K562 (cell line): Measurements from ENCODE around the gene PICK1. TPM values are rescaled to one million over a fixed set of nuclear protein-coding genes. Genes with fewer than 3 reads are reported as not detected.

ENCODE experiments used
- ARID1B ChIP-seq: fragments of 450-650 bp; IDR thresholded peaks from 2 replicates; pipeline ENCODE4 v1.6.1; 2016; ENCODE audit warnings: antibody characterized with exemption, mild to moderate bottlenecking, inconsistent platforms
- FOXJ3 ChIP-seq: sonication (generic); formaldehyde crosslinking; IDR thresholded peaks from 2 replicates; pipeline ENCODE4 v1.4.0; 2020; ENCODE audit warnings: mild to moderate bottlenecking, missing genetic modification reagents
- GTF2E2 ChIP-seq: fragments of 200-800 bp; sonication (Bioruptor generic); IDR thresholded peaks from 2 replicates; pipeline ENCODE4 v1.6.1; 2016; ENCODE audit warnings: missing genetic modification characterization, missing compliant biosample characterization
- JUN ChIP-seq, 2 experiments: sonication (generic) in 1 of 2; formaldehyde crosslinking in 1 of 2; IDR thresholded peaks; 2 replicates each; pipeline versions ENCODE4 v1.6.1 to v1.8.0; 2012 to 2022; ENCODE audit warnings: borderline replicate concordance in 2 of 2, mild to moderate bottlenecking in 2 of 2, improper control_type of control experiment in 1 of 2, low read depth in 1 of 2, low read length in 1 of 2, missing genetic modification reagents in 1 of 2
- MEF2D ChIP-seq: conservative IDR thresholded peaks from 2 replicates; pipeline ENCODE4 v1.6.1; 2016; ENCODE audit warnings: low read depth, missing genetic modification characterization, missing compliant biosample characterization
- MLX ChIP-seq, 2 experiments: fragments of 450-650 bp in 1 of 2; sonication (generic) in 1 of 2; formaldehyde crosslinking; conservative IDR thresholded peaks; 2 replicates each; pipeline versions ENCODE4 v1.4.0 to v1.8.1; 2020 to 2022; ENCODE audit warnings: mild to moderate bottlenecking in 1 of 2, missing genetic modification reagents in 1 of 2
- PKNOX1 ChIP-seq: fragments of 450-650 bp; IDR thresholded peaks from 2 replicates; pipeline ENCODE4 v1.6.1; 2016
- POLR2G ChIP-seq: fragments of 200-400 bp; formaldehyde crosslinking; IDR thresholded peaks from 2 replicates; pipeline ENCODE4 v1.6.1; 2017; ENCODE audit warnings: low read depth, mild to moderate bottlenecking, antibody characterized with exemption, low read length, moderate library complexity
- RBM34 ChIP-seq: fragments of 200-400 bp; formaldehyde crosslinking; IDR thresholded peaks from 2 replicates; pipeline ENCODE4 v1.6.1; 2018; ENCODE audit warnings: low read length, borderline replicate concordance; ENCODE audit not compliant: insufficient read depth
- ZBTB7A ChIP-seq: IDR thresholded peaks from 2 replicates; pipeline ENCODE4 v1.6.1; 2011; ENCODE audit warnings: low read depth, mild to moderate bottlenecking, low read length, moderate library complexity, borderline replicate concordance; ENCODE audit not compliant: control insufficient read depth
- ZBTB9 ChIP-seq: fragments of 450-650 bp; formaldehyde crosslinking; IDR thresholded peaks from 2 replicates; pipeline ENCODE4 v1.4.0; 2020; ENCODE audit warnings: mild to moderate bottlenecking, moderate library complexity
- ZMIZ1 ChIP-seq, 2 experiments: fragments of 150-350 bp in 1 of 2; IDR thresholded peaks; 2 replicates each; pipeline ENCODE4 v1.6.1; 2012 to 2016; ENCODE audit warnings: low read depth in 2 of 2, low read length in 2 of 2, mild to moderate bottlenecking in 1 of 2, moderate library complexity in 1 of 2
- ZNF12 ChIP-seq: sonication (generic); formaldehyde crosslinking; IDR thresholded peaks from 2 replicates; pipeline ENCODE4 v1.4.0; 2020; ENCODE audit warnings: mild to moderate bottlenecking, missing genetic modification reagents
- ZNF584 ChIP-seq: fragments of 200-800 bp; sonication (Bioruptor generic); IDR thresholded peaks from 2 replicates; pipeline ENCODE4 v1.6.1; 2016; ENCODE audit warnings: low read depth, mild to moderate bottlenecking, missing genetic modification characterization, missing compliant biosample characterization
- ZNF639 ChIP-seq, 2 experiments: fragments of 200-800 bp in 1 of 2; sonication (Bioruptor generic) in 1 of 2; sonication (generic) in 1 of 2; formaldehyde crosslinking in 1 of 2; IDR thresholded peaks in 1 of 2; conservative IDR thresholded peaks in 1 of 2; 2 replicates each; pipeline versions ENCODE4 v1.5.0 to v1.6.1; 2016 to 2020; ENCODE audit warnings: missing compliant biosample characterization in 1 of 2, missing genetic modification characterization in 1 of 2, missing genetic modification reagents in 1 of 2
- polyA plus RNA-seq, 8 experiments: library from polyadenylated mRNA; depleted of rRNA in 4 of 8; stranded (reverse) in 5 of 8; unstranded in 3 of 8; fragments of >200 nt; fragmentation: Nextera tagmentation in 2 of 8; fragmentation: Illumina TruSeq in 1 of 8; extraction: Ambion mirVana in 2 of 8; extraction: Trizol in 1 of 8; gene quantifications; 2 replicates each; pipeline versions ENCODE4 v1.2.1 to v1.2.3, GENCODE V29; 2011 to 2014; ENCODE audit warnings: inconsistent platforms in 1 of 8, missing spikeins in 1 of 8
- total RNA-seq, 7 experiments: library from RNA; depleted of rRNA in 6 of 7; stranded (reverse); fragments of >200 nt in 6 of 7; fragmentation: Illumina TruSeq in 2 of 7; extraction: Trizol in 2 of 7; gene quantifications; 2 replicates each; pipeline versions ENCODE4 v1.2.1 to v1.2.3, GENCODE V29; 2011 to 2021; ENCODE audit warnings: low replicate concordance in 1 of 7

PICK1 gene
- total and polyA plus RNA-seq, 9 of the 15 experiments (the other 6 are each of a cell fraction or from before 2014, with no cell fraction given), result 0.06 to 11.0 (median 7.9) TPM; not detected in 1

- TF ChIP-seq ZMIZ1 (IDR thresholded peaks at IDR 0.05; ENCODE audit: low read depth in 2 of 2, low read length in 2 of 2), result no peak
- TF ChIP-seq FOXJ3 (CRISPR knock-in tag), result no peak
- no peak for TF ChIP-seq ZBTB9
- TF ChIP-seq ZNF584, result no peak
- TF ChIP-seq ZBTB7A, result no peak
- no peak for TF ChIP-seq RBM34
- peak; percentile 62 for TF ChIP-seq PKNOX1
- TF ChIP-seq MLX (CRISPR knock-in tag; conservative IDR thresholded peaks at IDR 0.05), result no peak
- no peak for TF ChIP-seq GTF2E2 (tag)
- TF ChIP-seq ZNF639 (CRISPR knock-in tag; conservative IDR thresholded peaks at IDR 0.05 in 1 of 2, IDR thresholded peaks at IDR 0.05 in 1 of 2), result no peak
- no peak for TF ChIP-seq ARID1B
- no peak for TF ChIP-seq MEF2D
- TF ChIP-seq JUN (IDR thresholded peaks at IDR 0.05; ENCODE audit: borderline replicate concordance, low read depth, low read length), result no peak
- TF ChIP-seq JUN (CRISPR knock-in tag; IDR thresholded peaks at IDR 0.05; ENCODE audit: borderline replicate concordance), result no peak
- TF ChIP-seq POLR2G, result peak; percentile 76
- no peak for TF ChIP-seq ZNF12 (CRISPR knock-in tag)
Observed at GRCh38 chr22:38056969-38057891, at the start of gene PICK1 (continued).
